ENCODE data around the gene VPS37C.

DNA sequence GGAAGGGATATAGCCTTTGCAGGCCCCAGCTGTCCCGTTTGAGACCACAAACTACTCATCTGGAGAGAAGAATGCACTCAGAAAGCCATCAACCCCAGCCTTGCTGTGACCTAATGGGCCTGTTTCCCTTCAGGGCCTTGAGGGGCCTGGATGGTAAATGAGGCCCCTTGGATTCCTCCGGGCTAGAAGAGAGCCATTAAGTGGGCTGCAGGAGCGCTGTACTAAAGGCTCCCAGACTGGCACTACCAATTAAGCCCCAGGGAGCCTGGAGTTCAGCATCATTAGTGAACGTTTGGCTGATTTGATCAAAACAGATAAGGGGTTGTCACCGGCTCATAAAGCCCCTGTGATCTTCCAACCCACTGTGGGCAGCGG lies 35.9 kb downstream of the VPS37C start:
- TF ChIP-seq, protein P1, sequence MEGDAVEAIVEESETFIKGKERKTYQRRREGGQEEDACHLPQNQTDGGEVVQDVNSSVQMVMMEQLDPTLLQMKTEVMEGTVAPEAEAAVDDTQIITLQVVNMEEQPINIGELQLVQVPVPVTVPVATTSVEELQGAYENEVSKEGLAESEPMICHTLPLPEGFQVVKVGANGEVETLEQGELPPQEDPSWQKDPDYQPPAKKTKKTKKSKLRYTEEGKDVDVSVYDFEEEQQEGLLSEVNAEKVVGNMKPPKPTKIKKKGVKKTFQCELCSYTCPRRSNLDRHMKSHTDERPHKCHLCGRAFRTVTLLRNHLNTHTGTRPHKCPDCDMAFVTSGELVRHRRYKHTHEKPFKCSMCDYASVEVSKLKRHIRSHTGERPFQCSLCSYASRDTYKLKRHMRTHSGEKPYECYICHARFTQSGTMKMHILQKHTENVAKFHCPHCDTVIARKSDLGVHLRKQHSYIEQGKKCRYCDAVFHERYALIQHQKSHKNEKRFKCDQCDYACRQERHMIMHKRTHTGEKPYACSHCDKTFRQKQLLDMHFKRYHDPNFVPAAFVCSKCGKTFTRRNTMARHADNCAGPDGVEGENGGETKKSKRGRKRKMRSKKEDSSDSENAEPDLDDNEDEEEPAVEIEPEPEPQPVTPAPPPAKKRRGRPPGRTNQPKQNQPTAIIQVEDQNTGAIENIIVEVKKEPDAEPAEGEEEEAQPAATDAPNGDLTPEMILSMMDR (IDR thresholded peaks at IDR 0.05): no peak
- no peak for TF ChIP-seq POLR2A (IDR thresholded peaks at IDR 0.05)

All from body of pancreas (tissue), 4 donors.